GM19372 (cell line): Measurements from ENCODE around the gene ANGPTL8.

Source experiments
- ATAC-seq: cut with Tn5 transposase; IDR thresholded peaks from one replicate; pipeline ENCODE4 v1.9.1; 2021; ENCODE audit warnings: mild to moderate bottlenecking, low read depth, moderate library complexity; ENCODE audit not compliant: unreplicated experiment

Gene ANGPTL8

GRCh38 chr19:11203194-11204075, 36.0 kb upstream of the ANGPTL8 start:
- ATAC-seq: no peak

- no peak for ATAC-seq
These were observed 35.3 kb upstream of the ANGPTL8 start for GRCh38 chr19:11204076-11204602.

- ATAC-seq: no peak
These were observed 34.5 kb upstream of the ANGPTL8 start for GRCh38 chr19:11204943-11205349.

GRCh38 chr19:11205939-11206570, 33.4 kb upstream of the ANGPTL8 start:
- no peak for ATAC-seq

- no peak for ATAC-seq
These were observed 30.6 kb upstream of the ANGPTL8 start for GRCh38 chr19:11208561-11209471.

GRCh38 chr19:11209839-11210655, 29.4 kb upstream of the ANGPTL8 start:
- ATAC-seq: no peak

GRCh38 chr19:11210656-11210928, 28.8 kb upstream of the ANGPTL8 start:
- ATAC-seq: no peak

- ATAC-seq: no peak
These were observed 25.0 kb upstream of the ANGPTL8 start for GRCh38 chr19:11214387-11214786.

GRCh38 chr19:11221082-11221598, 18.3 kb upstream of the ANGPTL8 start:
- no peak for ATAC-seq

GRCh38 chr19:11223200-11223599, 16.2 kb upstream of the ANGPTL8 start:
- no peak for ATAC-seq

GRCh38 chr19:11224429-11224828, 15.0 kb upstream of the ANGPTL8 start:
- no peak for ATAC-seq

GRCh38 chr19:11225172-11225571, 14.2 kb upstream of the ANGPTL8 start:
- ATAC-seq: no peak

GRCh38 chr19:11225815-11226214, 13.6 kb upstream of the ANGPTL8 start:
- no peak for ATAC-seq

GRCh38 chr19:11226716-11227166, 12.7 kb upstream of the ANGPTL8 start:
- ATAC-seq: no peak

- ATAC-seq: no peak
These were observed 12.1 kb upstream of the ANGPTL8 start for GRCh38 chr19:11227195-11227886.

- ATAC-seq: no peak
These were observed 8.6 kb upstream of the ANGPTL8 start for GRCh38 chr19:11230621-11231386.

GRCh38 chr19:11232555-11232954, 6.9 kb upstream of the ANGPTL8 start:
- no peak for ATAC-seq

- ATAC-seq: no peak
These were observed 6.3 kb upstream of the ANGPTL8 start for GRCh38 chr19:11233073-11233472.
